HCT116 (cell line): ENCODE measurements around the gene NCKAP5. TPM values are rescaled to one million over a fixed set of nuclear protein-coding genes. Genes with fewer than 3 reads are reported as not detected.

Experiments
- ATAC-seq: fragments of 200-7000 bp; cut with Tn5 transposase; 2 replicates; pipeline ENCODE4 v1.9.1; 2020; ENCODE audit warnings: mild to moderate bottlenecking, moderate library complexity
- BruUV-seq: library from RNA; stranded (reverse); fragments of 400-500 nt; replicated peaks from 2 replicates; lab custom pipeline; 2021; lab: Mats Ljungman, UMichigan
- CTCF ChIA-PET: fragments of 300-600 bp; sonication (Branson Sonifier 250); formaldehyde crosslinking; loops from one replicate; lab custom pipeline; 2021; ENCODE audit warnings: antibody characterized with exemption; lab: Charles Lee
- POLR2A ChIA-PET: fragments of 300-600, 350-600 bp; sonication (Branson Sonifier 250); formaldehyde crosslinking; loops from one replicate; lab custom pipeline; 2021; ENCODE audit warnings: antibody characterized with exemption; lab: Charles Lee
- RAD21 ChIA-PET, 2 experiments: fragments of 300-600 bp; sonication (Branson Sonifier 250); formaldehyde crosslinking; loops; one replicate each; lab custom pipeline; 2023; ENCODE audit warnings: low total read pairs in 2 of 2; ENCODE audit not compliant: uncharacterized antibody in 2 of 2, unreplicated experiment in 2 of 2, low non-redundant PET in 1 of 2; lab: Charles Lee
- DNase-seq: peaks from one replicate; pipeline ENCODE4 v3.0.0-alpha.2; 2010; ENCODE audit warnings: low read depth, low spot score
- H2AFZ ChIP-seq: fragments of 200-600 bp; shearing (Covaris generic), sonication (generic); 2 replicates; pipeline ENCODE4 v1.6.1; 2017; ENCODE audit warnings: low read depth, mixed run types, mixed read lengths, antibody characterized with exemption, low read length; ENCODE audit not compliant: poor library complexity, severe bottlenecking
- H3K27ac ChIP-seq: 2 replicates; pipeline ENCODE4 v1.5.1; 2012; ENCODE audit warnings: low read depth, low read length
- H3K27me3 ChIP-seq: fragments of 200-600 bp; sonication (generic); 2 replicates; pipeline ENCODE4 v1.6.1; 2016; ENCODE audit warnings: mixed run types, low read length, mixed read lengths; ENCODE audit not compliant: insufficient read depth
- H3K36me3 ChIP-seq, 2 experiments: fragments of 200-500 bp in 1 of 2; fragments of 200-600 bp in 1 of 2; sonication (Bioruptor generic) in 1 of 2; sonication (generic) in 1 of 2; 2 replicates each; pipeline versions ENCODE4 v1.5.1 to v1.6.1; 2014 to 2016; ENCODE audit warnings: low read length in 2 of 2, inconsistent platforms in 1 of 2, mixed read lengths in 1 of 2, mixed run types in 1 of 2; ENCODE audit not compliant: insufficient read depth in 2 of 2, control insufficient read depth in 1 of 2
- H3K4me1 ChIP-seq, 2 experiments: fragments of 200-600 bp in 1 of 2; sonication (generic) in 1 of 2; 2 replicates each; pipeline versions ENCODE4 v1.5.1 to v1.6.1; 2012 to 2017; ENCODE audit warnings: low read length in 2 of 2, inconsistent platforms in 1 of 2, mild to moderate bottlenecking in 1 of 2, mixed read lengths in 1 of 2, mixed run types in 1 of 2, moderate library complexity in 1 of 2; ENCODE audit not compliant: insufficient read depth in 2 of 2, control insufficient read depth in 1 of 2
- H3K4me2 ChIP-seq: fragments of 200-600 bp; sonication (generic); 2 replicates; pipeline ENCODE4 v1.6.1; 2017; ENCODE audit warnings: mixed run types, low read length, mixed read lengths
- H3K4me3 ChIP-seq, 2 experiments: fragments of 200-600 bp in 1 of 2; sonication (generic) in 1 of 2; replicated peaks in 1 of 2; 2 replicates each; pipeline ENCODE4 v1.5.1; 2011 to 2016; ENCODE audit warnings: low read length in 2 of 2, control low read depth in 1 of 2, low read depth in 1 of 2, mild to moderate bottlenecking in 1 of 2, mixed read lengths in 1 of 2, mixed run types in 1 of 2
- H3K79me2 ChIP-seq: fragments of 200-600 bp; sonication (generic); 2 replicates; pipeline ENCODE4 v1.6.1; 2017; ENCODE audit warnings: mild to moderate bottlenecking, mixed run types, low read length, moderate library complexity, mixed read lengths; ENCODE audit not compliant: insufficient read depth
- H3K9ac ChIP-seq: fragments of 200-600 bp; sonication (generic); 2 replicates; pipeline ENCODE4 v1.6.1; 2016; ENCODE audit warnings: low read length, mixed read lengths
- H3K9me2 ChIP-seq: fragments of 200-600 bp; sonication (generic), shearing (Covaris generic); 2 replicates; pipeline ENCODE4 v1.6.1; 2017; ENCODE audit warnings: mixed run types, mild to moderate bottlenecking, moderate library complexity; ENCODE audit not compliant: insufficient read depth
- H3K9me3 ChIP-seq, 2 experiments: fragments of 200-500 bp in 1 of 2; fragments of 200-600 bp in 1 of 2; sonication (Bioruptor generic) in 1 of 2; sonication (generic) in 1 of 2; 2 replicates each; pipeline ENCODE4 v1.6.1; 2014 to 2017; ENCODE audit warnings: low read length in 2 of 2, mixed read lengths in 2 of 2, inconsistent platforms in 1 of 2, low read depth in 1 of 2, mild to moderate bottlenecking in 1 of 2, mixed run types in 1 of 2, moderate library complexity in 1 of 2; ENCODE audit not compliant: control insufficient read depth in 1 of 2, insufficient read depth in 1 of 2
- H4K20me1 ChIP-seq: fragments of 200-600 bp; sonication (generic), shearing (Covaris generic); 2 replicates; pipeline ENCODE4 v1.6.1; 2017; ENCODE audit warnings: mixed run types, mild to moderate bottlenecking, moderate library complexity; ENCODE audit not compliant: insufficient read depth
- CEBPB ChIP-seq: IDR thresholded peaks from 2 replicates; pipeline ENCODE4 v1.6.1; 2012; ENCODE audit warnings: low read depth
- EGR1 ChIP-seq: IDR thresholded peaks from 2 replicates; pipeline ENCODE4 v1.6.1; 2012; ENCODE audit warnings: low read depth
- ELF1 ChIP-seq: IDR thresholded peaks from 2 replicates; pipeline ENCODE4 v1.6.1; 2012; ENCODE audit warnings: low read depth, borderline replicate concordance
- EZH2 ChIP-seq: fragments of 200-600 bp; sonication (generic); IDR thresholded peaks from 2 replicates; pipeline ENCODE4 v1.6.1; 2017; ENCODE audit warnings: antibody characterized with exemption, mixed run types
- FOSL1 ChIP-seq: IDR thresholded peaks from 2 replicates; pipeline ENCODE4 v1.6.1; 2012; ENCODE audit warnings: low read depth
- POLR2AphosphoS5 ChIP-seq: IDR thresholded peaks from 2 replicates; pipeline ENCODE4 v1.6.1; 2011; ENCODE audit warnings: mild to moderate bottlenecking, low read depth, low read length, moderate library complexity
- RAD21 ChIP-seq: IDR thresholded peaks from 2 replicates; pipeline ENCODE4 v1.6.1; 2012; ENCODE audit warnings: low read depth, mild to moderate bottlenecking
- SP1 ChIP-seq: IDR thresholded peaks from 2 replicates; pipeline ENCODE4 v1.6.1; 2012; ENCODE audit warnings: low read depth
- TCF7L2 ChIP-seq: IDR thresholded peaks from 2 replicates; pipeline ENCODE4 v1.7.0; 2011; ENCODE audit warnings: borderline replicate concordance, inconsistent platforms; ENCODE audit not compliant: insufficient read depth, insufficient read length; ENCODE audit errors: extremely low read depth
- ZNF274 ChIP-seq: fragments of 200-500 bp; sonication (Bioruptor generic); IDR thresholded peaks from 2 replicates; pipeline ENCODE4 v1.6.1; 2014; ENCODE audit warnings: mild to moderate bottlenecking, low read depth, low read length, inconsistent platforms
- intact Hi-C: fragments of 100-400 bp; cut with micrococcal nuclease; formaldehyde crosslinking; loops from 2 replicates; pipeline ENCODE4 v1.10.0; 2022
- total RNA-seq: library from RNA; stranded (reverse); gene quantifications from one replicate; pipeline ENCODE4 v1.2.1, GENCODE V29; 2021; ENCODE audit not compliant: unreplicated experiment
- TF ChIP-seq, protein P1 (sequence below): IDR thresholded peaks from 2 replicates; pipeline ENCODE4 v1.6.1; 2012; ENCODE audit warnings: low read depth
- TF ChIP-seq, protein P2 (sequence below): IDR thresholded peaks from 2 replicates; pipeline ENCODE4 v1.6.1; 2012

Gene NCKAP5
- total RNA-seq, 1 experiment from 2014 or later, result 0.30 TPM

DNA sequence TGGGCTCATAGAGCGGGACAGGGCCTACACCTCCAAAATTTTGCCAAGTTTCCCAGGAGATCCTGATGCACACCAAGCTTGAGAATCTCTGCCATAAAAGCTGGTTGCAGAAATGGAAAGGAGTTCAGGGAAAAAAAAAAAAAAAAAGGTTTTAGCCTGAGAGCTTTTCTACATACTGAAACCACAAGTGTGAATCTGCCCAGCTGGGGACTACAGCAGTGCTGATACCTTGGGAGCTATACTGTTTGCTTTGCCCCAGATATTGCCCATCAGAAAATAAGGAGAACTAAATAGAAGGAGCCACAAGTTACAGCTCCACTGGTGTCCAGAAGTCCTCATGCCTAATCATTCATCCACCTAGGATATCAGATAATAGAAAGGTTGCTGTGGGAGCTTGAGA lies 38.4 kb upstream of the NCKAP5 start:
- H3K27ac ChIP-seq, result no peak overlapping the region
- no peaks in the 10 kb centered on the region for H3K79me2 ChIP-seq
- H3K9me2 ChIP-seq, result no peaks in the 10 kb centered on the region
- no peak for TF ChIP-seq SP1
- no peak for TF ChIP-seq CEBPB
- no peak for TF ChIP-seq POLR2AphosphoS5
- TF ChIP-seq TCF7L2, result no peak
- TF ChIP-seq, protein P1, sequence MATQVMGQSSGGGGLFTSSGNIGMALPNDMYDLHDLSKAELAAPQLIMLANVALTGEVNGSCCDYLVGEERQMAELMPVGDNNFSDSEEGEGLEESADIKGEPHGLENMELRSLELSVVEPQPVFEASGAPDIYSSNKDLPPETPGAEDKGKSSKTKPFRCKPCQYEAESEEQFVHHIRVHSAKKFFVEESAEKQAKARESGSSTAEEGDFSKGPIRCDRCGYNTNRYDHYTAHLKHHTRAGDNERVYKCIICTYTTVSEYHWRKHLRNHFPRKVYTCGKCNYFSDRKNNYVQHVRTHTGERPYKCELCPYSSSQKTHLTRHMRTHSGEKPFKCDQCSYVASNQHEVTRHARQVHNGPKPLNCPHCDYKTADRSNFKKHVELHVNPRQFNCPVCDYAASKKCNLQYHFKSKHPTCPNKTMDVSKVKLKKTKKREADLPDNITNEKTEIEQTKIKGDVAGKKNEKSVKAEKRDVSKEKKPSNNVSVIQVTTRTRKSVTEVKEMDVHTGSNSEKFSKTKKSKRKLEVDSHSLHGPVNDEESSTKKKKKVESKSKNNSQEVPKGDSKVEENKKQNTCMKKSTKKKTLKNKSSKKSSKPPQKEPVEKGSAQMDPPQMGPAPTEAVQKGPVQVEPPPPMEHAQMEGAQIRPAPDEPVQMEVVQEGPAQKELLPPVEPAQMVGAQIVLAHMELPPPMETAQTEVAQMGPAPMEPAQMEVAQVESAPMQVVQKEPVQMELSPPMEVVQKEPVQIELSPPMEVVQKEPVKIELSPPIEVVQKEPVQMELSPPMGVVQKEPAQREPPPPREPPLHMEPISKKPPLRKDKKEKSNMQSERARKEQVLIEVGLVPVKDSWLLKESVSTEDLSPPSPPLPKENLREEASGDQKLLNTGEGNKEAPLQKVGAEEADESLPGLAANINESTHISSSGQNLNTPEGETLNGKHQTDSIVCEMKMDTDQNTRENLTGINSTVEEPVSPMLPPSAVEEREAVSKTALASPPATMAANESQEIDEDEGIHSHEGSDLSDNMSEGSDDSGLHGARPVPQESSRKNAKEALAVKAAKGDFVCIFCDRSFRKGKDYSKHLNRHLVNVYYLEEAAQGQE, result no peak
- TF ChIP-seq ELF1, result no peak
- TF ChIP-seq EZH2, result no peak
- TF ChIP-seq, protein P2, sequence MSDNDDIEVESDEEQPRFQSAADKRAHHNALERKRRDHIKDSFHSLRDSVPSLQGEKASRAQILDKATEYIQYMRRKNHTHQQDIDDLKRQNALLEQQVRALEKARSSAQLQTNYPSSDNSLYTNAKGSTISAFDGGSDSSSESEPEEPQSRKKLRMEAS, result no peak
- TF ChIP-seq EGR1, result no peak
- TF ChIP-seq FOSL1, result no peak
- no peak for TF ChIP-seq RAD21
- TF ChIP-seq ZNF274, result no peak
- no peak overlapping the region for H3K4me3 ChIP-seq
- ChIA-PET RAD21 (interaction anchor here in 1 of 2 experiments (0.7 kb wide), 1 partner anchor 1261 kb away, joined by 3 read pairs; no protein-coding TSS in a partner anchor), CTCF (no interaction called here), POLR2A (no interaction called here)
- no peaks in the 10 kb centered on the region for H3K27me3 ChIP-seq
- BruUV-seq, result no TSS peak
- H3K9me3 ChIP-seq, result no peaks in the 10 kb centered on the region
- no peak overlapping the region for H3K4me2 ChIP-seq
- no peaks in the 10 kb centered on the region for H3K36me3 ChIP-seq
- intact Hi-C loops, result no loop called here
- DNase-seq, result no peak
- H4K20me1 ChIP-seq, result no peaks in the 10 kb centered on the region
- ATAC-seq, result no peak
- no peak overlapping the region for H2AFZ ChIP-seq
- no peak overlapping the region for H3K9ac ChIP-seq
- H3K4me1 ChIP-seq, result 0 out of 4 replicates have a peak, but pooled peaks cover 0 to 4% of the 10 kb centered on the region in 2 experiments
